ENCODE measurements around the gene C2orf76. TPM values are rescaled to one million over a fixed set of nuclear protein-coding genes. Genes with fewer than 3 reads are reported as not detected.

C2orf76 gene
- total RNA-seq, 3 donors from 2014 or later (not counting 1 experiment from before 2014, with no cell fraction given): 14.1 to 21.9 (median 20.5) TPM

DNA sequence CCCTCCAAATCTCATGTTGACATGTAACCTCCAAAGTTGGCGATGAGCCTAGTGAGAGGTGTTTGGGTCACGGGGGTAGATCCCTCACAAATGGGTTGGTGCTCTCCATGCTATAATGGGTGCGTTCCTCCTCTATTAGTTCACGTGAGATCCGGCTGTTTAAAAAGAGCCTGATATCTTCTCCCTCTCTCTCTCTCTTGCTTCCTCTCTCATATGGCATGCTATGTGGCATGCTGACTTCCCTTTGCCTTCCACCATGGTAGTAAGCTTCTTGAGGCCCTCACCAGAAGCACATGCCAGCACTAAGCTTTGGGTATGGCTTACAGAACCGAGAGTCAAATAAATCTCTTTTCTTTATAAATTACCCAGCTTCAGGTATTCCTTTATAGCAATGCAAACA lies 39.2 kb downstream of the C2orf76 start:
- 93% methylated on average over 6 of the region's 6 CpGs for WGBS (ENCODE audit: insufficient coverage)
- Mint-ChIP-seq H3K9me3 (no peaks in the 10 kb centered on the region), H3K27me3 (ENCODE audit: low read depth in 2 of 2) (no peaks in the 10 kb centered on the region), H3K36me3 (no peaks in the 10 kb centered on the region), H3K4me3 (no peak overlapping the region), H3K27ac (no peak overlapping the region), H3K4me1 (no peaks in the 10 kb centered on the region)
- Histone ChIP-seq H3K27ac (ENCODE audit: low read length) (no peak overlapping the region), H3K36me3 (ENCODE audit: control insufficient read depth, insufficient read depth, low read length) (no peaks in the 10 kb centered on the region), H3K9me3 (ENCODE audit: control insufficient read depth, insufficient read depth, low read length) (no peaks in the 10 kb centered on the region), H3K27me3 (ENCODE audit: control insufficient read depth, insufficient read depth, low read length) (no peaks in the 10 kb centered on the region), H3K4me1 (ENCODE audit: control insufficient read depth, insufficient read depth, low read length) (no peaks in the 10 kb centered on the region), H3K4me3 (ENCODE audit: low read length) (no peak overlapping the region)
- intact Hi-C loops (cut with micrococcal nuclease): no loop called here
- ATAC-seq: no peak
- DNase-seq: no peak
- TF ChIP-seq CTCF (IDR thresholded peaks at IDR 0.05): no peak

- Histone ChIP-seq H3K9me3 (ENCODE audit: control insufficient read depth, insufficient read depth, low read length) (no peaks in the 10 kb centered on the region), H3K27ac (ENCODE audit: low read length) (no peak overlapping the region), H3K27me3 (ENCODE audit: control insufficient read depth, insufficient read depth, low read length) (no peaks in the 10 kb centered on the region), H3K4me3 (ENCODE audit: low read length) (no peak overlapping the region), H3K4me1 (ENCODE audit: control insufficient read depth, insufficient read depth, low read length) (no peaks in the 10 kb centered on the region), H3K36me3 (ENCODE audit: control insufficient read depth, insufficient read depth, low read length) (no peaks in the 10 kb centered on the region)
- H3K9me3 Mint-ChIP-seq: no peaks in the 10 kb centered on the region
- intact Hi-C loops (cut with micrococcal nuclease): no loop called here
- ATAC-seq: no peak
- H3K27ac Mint-ChIP-seq: no peak overlapping the region
- no peaks in the 10 kb centered on the region for H3K4me1 Mint-ChIP-seq
- no peaks in the 10 kb centered on the region for H3K27me3 Mint-ChIP-seq (ENCODE audit: low read depth in 2 of 2)
- H3K4me3 Mint-ChIP-seq: no peak overlapping the region
- 63% methylated on average over 1 of the region's 1 CpG for WGBS (ENCODE audit: insufficient coverage)
- DNase-seq: no peak
- TF ChIP-seq CTCF (IDR thresholded peaks at IDR 0.05): no peak
- no peaks in the 10 kb centered on the region for H3K36me3 Mint-ChIP-seq
These were observed 39.7 kb downstream of the C2orf76 start for GRCh38 chr2:119326938-119327337.

GRCh38 chr2:119324685-119325270 lies 41.9 kb downstream of the C2orf76 start:
- 94% methylated on average over 9 of the region's 9 CpGs for WGBS (ENCODE audit: insufficient coverage)
- Mint-ChIP-seq H3K9me3 (no peaks in the 10 kb centered on the region), H3K27ac (no peak overlapping the region), H3K27me3 (ENCODE audit: low read depth in 2 of 2) (no peaks in the 10 kb centered on the region), H3K4me1 (no peaks in the 10 kb centered on the region), H3K36me3 (no peaks in the 10 kb centered on the region), H3K4me3 (no peak overlapping the region)
- intact Hi-C loops (cut with micrococcal nuclease): no loop called here
- Histone ChIP-seq H3K4me3 (ENCODE audit: low read length) (no peak overlapping the region), H3K36me3 (ENCODE audit: control insufficient read depth, insufficient read depth, low read length) (no peaks in the 10 kb centered on the region), H3K9me3 (ENCODE audit: control insufficient read depth, insufficient read depth, low read length) (no peaks in the 10 kb centered on the region), H3K4me1 (ENCODE audit: control insufficient read depth, insufficient read depth, low read length) (no peaks in the 10 kb centered on the region), H3K27ac (ENCODE audit: low read length) (no peak overlapping the region), H3K27me3 (ENCODE audit: control insufficient read depth, insufficient read depth, low read length) (no peaks in the 10 kb centered on the region)
- ATAC-seq (no peak), DNase-seq (no peak)
- no peak for TF ChIP-seq CTCF (IDR thresholded peaks at IDR 0.05)

- Mint-ChIP-seq H3K27ac (no peak overlapping the region), H3K27me3 (ENCODE audit: low read depth in 2 of 2) (no peaks in the 10 kb centered on the region), H3K9me3 (no peaks in the 10 kb centered on the region), H3K4me3 (no peak overlapping the region), H3K36me3 (no peaks in the 10 kb centered on the region), H3K4me1 (no peaks in the 10 kb centered on the region)
- no peak overlapping the region for H3K27ac ChIP-seq (ENCODE audit: low read length)
- intact Hi-C loops (cut with micrococcal nuclease): no loop called here
- no peak for TF ChIP-seq CTCF (IDR thresholded peaks at IDR 0.05)
- no peaks in the 10 kb centered on the region for H3K9me3 ChIP-seq (ENCODE audit: control insufficient read depth, insufficient read depth, low read length)
- no peaks in the 10 kb centered on the region for H3K36me3 ChIP-seq (ENCODE audit: control insufficient read depth, insufficient read depth, low read length)
- H3K4me1 ChIP-seq (ENCODE audit: control insufficient read depth, insufficient read depth, low read length): no peaks in the 10 kb centered on the region
- DNase-seq (no peak), ATAC-seq (no peak)
- 94% methylated on average over 8 of the region's 8 CpGs for WGBS (ENCODE audit: insufficient coverage)
- no peak overlapping the region for H3K4me3 ChIP-seq (ENCODE audit: low read length)
- H3K27me3 ChIP-seq (ENCODE audit: control insufficient read depth, insufficient read depth, low read length): no peaks in the 10 kb centered on the region
These were observed 43.2 kb downstream of the C2orf76 start for GRCh38 chr2:119323459-119323858.
